Measurements from ENCODE around the gene ATRIP.
A peak's percentile ranks its signal among the peaks of the same experiment; 100 is the strongest.

ATRIP gene

GRCh38 chr3:48430708-48431101 lies 15.8 kb upstream of the ATRIP start:
- H3K27ac ChIP-seq = peak overlapping the region; percentile 94
- no peak for TF ChIP-seq ZFX (IDR thresholded peaks at IDR 0.05; ENCODE audit: borderline replicate concordance)
- TF ChIP-seq CTCF (IDR thresholded peaks at IDR 0.05) = no peak

GRCh38 chr3:48431224-48432029 lies 15.1 kb upstream of the ATRIP start:
- TF ChIP-seq CTCF (IDR thresholded peaks at IDR 0.05) (no peak), ZFX (IDR thresholded peaks at IDR 0.05; ENCODE audit: borderline replicate concordance) (no peak)
- peak overlapping the region; percentile 94 for H3K27ac ChIP-seq

GRCh38 chr3:48432411-48433371 lies 13.8 kb upstream of the ATRIP start:
- peak overlapping the region; percentile 94 for H3K27ac ChIP-seq
- no peak for TF ChIP-seq ZFX (IDR thresholded peaks at IDR 0.05; ENCODE audit: borderline replicate concordance)
- peak; percentile 54 for TF ChIP-seq CTCF (IDR thresholded peaks at IDR 0.05)

GRCh38 chr3:48433472-48434118 lies 12.9 kb upstream of the ATRIP start:
- TF ChIP-seq CTCF (IDR thresholded peaks at IDR 0.05) = no peak
- TF ChIP-seq ZFX (IDR thresholded peaks at IDR 0.05; ENCODE audit: borderline replicate concordance) = no peak
- H3K27ac ChIP-seq = no peak overlapping the region

- TF ChIP-seq ZFX (IDR thresholded peaks at IDR 0.05; ENCODE audit: borderline replicate concordance) (no peak), CTCF (IDR thresholded peaks at IDR 0.05) (no peak)
- no peak overlapping the region for H3K27ac ChIP-seq
These were observed 11.8 kb upstream of the ATRIP start for GRCh38 chr3:48434591-48435222.

- no peak overlapping the region for H3K27ac ChIP-seq
- TF ChIP-seq ZFX (IDR thresholded peaks at IDR 0.05; ENCODE audit: borderline replicate concordance) = no peak
- TF ChIP-seq CTCF (IDR thresholded peaks at IDR 0.05) = no peak
These were observed 11.3 kb upstream of the ATRIP start for GRCh38 chr3:48435223-48435595.

All from 22Rv1 (cell line).